NB4 (cell line): ENCODE measurements around the gene TBC1D9.

Experiments
- MYC ChIP-seq: IDR thresholded peaks from 2 replicates; pipeline ENCODE4 v1.6.1; 2011; ENCODE audit warnings: low read depth, low read length
- POLR2A ChIP-seq: IDR thresholded peaks from 2 replicates; pipeline ENCODE4 v1.6.1; 2011; ENCODE audit warnings: mild to moderate bottlenecking; ENCODE audit not compliant: insufficient read length; ENCODE audit errors: extremely low read depth
- TF ChIP-seq, protein P1 (sequence below): IDR thresholded peaks from one replicate; pipeline ENCODE4 v1.5.1; 2012; ENCODE audit warnings: low read depth, low read length
- TF ChIP-seq, protein P2 (sequence below): IDR thresholded peaks from 2 replicates; pipeline ENCODE4 v1.6.1; 2011; ENCODE audit warnings: low read depth, low read length

DNA sequence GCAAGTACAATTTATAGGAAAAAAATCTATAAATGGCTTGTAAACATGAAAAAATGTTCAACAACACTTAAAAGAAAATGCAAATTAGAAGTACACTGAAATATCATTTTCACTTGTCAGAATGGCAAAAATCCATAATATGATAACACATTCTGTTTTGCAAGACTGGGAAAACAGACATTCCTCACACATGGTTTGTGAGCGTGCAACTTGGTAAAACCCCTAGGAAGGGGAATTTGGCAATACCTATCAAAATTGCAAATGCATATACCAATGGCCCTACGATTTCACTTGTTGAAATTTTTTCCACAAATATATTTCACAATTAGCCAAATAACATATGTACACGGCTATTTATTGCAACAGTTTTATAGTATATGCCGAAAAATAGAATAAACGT, 31.4 kb downstream of the TBC1D9 start:
- TF ChIP-seq, protein P1, sequence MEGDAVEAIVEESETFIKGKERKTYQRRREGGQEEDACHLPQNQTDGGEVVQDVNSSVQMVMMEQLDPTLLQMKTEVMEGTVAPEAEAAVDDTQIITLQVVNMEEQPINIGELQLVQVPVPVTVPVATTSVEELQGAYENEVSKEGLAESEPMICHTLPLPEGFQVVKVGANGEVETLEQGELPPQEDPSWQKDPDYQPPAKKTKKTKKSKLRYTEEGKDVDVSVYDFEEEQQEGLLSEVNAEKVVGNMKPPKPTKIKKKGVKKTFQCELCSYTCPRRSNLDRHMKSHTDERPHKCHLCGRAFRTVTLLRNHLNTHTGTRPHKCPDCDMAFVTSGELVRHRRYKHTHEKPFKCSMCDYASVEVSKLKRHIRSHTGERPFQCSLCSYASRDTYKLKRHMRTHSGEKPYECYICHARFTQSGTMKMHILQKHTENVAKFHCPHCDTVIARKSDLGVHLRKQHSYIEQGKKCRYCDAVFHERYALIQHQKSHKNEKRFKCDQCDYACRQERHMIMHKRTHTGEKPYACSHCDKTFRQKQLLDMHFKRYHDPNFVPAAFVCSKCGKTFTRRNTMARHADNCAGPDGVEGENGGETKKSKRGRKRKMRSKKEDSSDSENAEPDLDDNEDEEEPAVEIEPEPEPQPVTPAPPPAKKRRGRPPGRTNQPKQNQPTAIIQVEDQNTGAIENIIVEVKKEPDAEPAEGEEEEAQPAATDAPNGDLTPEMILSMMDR: no peak
- TF ChIP-seq POLR2A (no peak), MYC (no peak)
- TF ChIP-seq, protein P2, sequence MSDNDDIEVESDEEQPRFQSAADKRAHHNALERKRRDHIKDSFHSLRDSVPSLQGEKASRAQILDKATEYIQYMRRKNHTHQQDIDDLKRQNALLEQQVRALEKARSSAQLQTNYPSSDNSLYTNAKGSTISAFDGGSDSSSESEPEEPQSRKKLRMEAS: no peak
